Suppressor macrophage (primary cell): Measurements from ENCODE around the gene FAM72A.
"Not testable (repeated sequence)": the region's sequence is repeated elsewhere in the genome, so short reads cannot be mapped to it uniquely, and the experiment has no call there.

Experiments used
- DNase-seq, 4 experiments: peaks; one replicate each; pipeline ENCODE4 v3.0.0-alpha.2; 2020 to 2022

Gene FAM72A

GRCh38 chr1:206167350-206168029 lies 35.1 kb downstream of the FAM72A start:
- not testable (repeated sequence) for DNase-seq

GRCh38 chr1:206145771-206146290 lies 56.8 kb downstream of the FAM72A start:
- DNase-seq: no peak

GRCh38 chr1:206144605-206145004 lies 58.0 kb downstream of the FAM72A start:
- DNase-seq: no peak

- no peak for DNase-seq
Measured at GRCh38 chr1:206143537-206144172, 59.0 kb downstream of the FAM72A start.

- DNase-seq: no peak
Measured at GRCh38 chr1:206142770-206143169, 59.9 kb downstream of the FAM72A start.

GRCh38 chr1:206142011-206142410 lies 60.6 kb downstream of the FAM72A start:
- DNase-seq: no peak

GRCh38 chr1:206136241-206136640 lies 66.4 kb downstream of the FAM72A start:
- DNase-seq: no peak
